Endothelial cell of umbilical vein (primary cell): Measurements from ENCODE around the gene PTH1R. TPM values are rescaled to one million over a fixed set of nuclear protein-coding genes. Genes with fewer than 3 reads are reported as not detected.

Experiments
- BruUV-seq: library from RNA; stranded (reverse); fragments of 400-500 nt; replicated peaks from 2 replicates; lab custom pipeline; 2021; lab: Mats Ljungman, UMichigan
- CTCF ChIA-PET: fragments of 300-600, 350-600 bp; sonication (Branson Sonifier 250); formaldehyde crosslinking; loops from one replicate; lab custom pipeline; 2021; ENCODE audit warnings: antibody characterized with exemption, inconsistent platforms; lab: Charles Lee
- POLR2A ChIA-PET: fragments of 300-600, 350-600 bp; sonication (Branson Sonifier 250); formaldehyde crosslinking; loops from one replicate; lab custom pipeline; 2021; ENCODE audit warnings: antibody characterized with exemption, inconsistent platforms; lab: Charles Lee
- DNase-seq: peaks from one replicate; pipeline ENCODE4 v3.0.0-alpha.2; 2011; ENCODE audit warnings: low read depth, low spot score
- FAIRE-seq: peaks from 2 replicates; lab custom pipeline; 2011; peaks lifted over from hg19 to GRCh38; lab: Jason Lieb, UNC
- H2AFZ ChIP-seq: 2 replicates; pipeline ENCODE4 v1.6.0; 2012; ENCODE audit warnings: low read depth, low read length, control low read depth, inconsistent platforms
- H3K27ac ChIP-seq: 2 replicates; pipeline ENCODE4 v1.5.1; 2011; ENCODE audit warnings: low read depth, mild to moderate bottlenecking, control low read depth, low read length, moderate library complexity; ENCODE audit not compliant: insufficient read depth
- H3K27me3 ChIP-seq, 2 experiments: 2 replicates each; pipeline versions ENCODE4 v1.6.0 to v1.6.1; 2011; ENCODE audit warnings: low read length in 2 of 2, mixed read lengths in 1 of 2; ENCODE audit not compliant: control insufficient read depth in 2 of 2, insufficient read depth in 2 of 2
- H3K36me3 ChIP-seq, 2 experiments: 2 replicates in 1 of 2; 3 replicates in 1 of 2; pipeline ENCODE4 v1.5.1; 2011; ENCODE audit warnings: low read length in 2 of 2, mild to moderate bottlenecking in 1 of 2, moderate library complexity in 1 of 2; ENCODE audit not compliant: control insufficient read depth in 2 of 2, insufficient read depth in 2 of 2; ENCODE audit errors: extremely low read depth in 1 of 2
- H3K4me1 ChIP-seq: 3 replicates; pipeline ENCODE4 v1.5.1; 2011; ENCODE audit warnings: mild to moderate bottlenecking, low read length; ENCODE audit not compliant: control insufficient read depth, insufficient read depth; ENCODE audit errors: extremely low read depth
- H3K4me2 ChIP-seq: 2 replicates; pipeline ENCODE4 v1.6.1; 2011; ENCODE audit warnings: low read length, control low read depth, mixed read lengths; ENCODE audit not compliant: insufficient read depth
- H3K4me3 ChIP-seq, 3 experiments: fragments of 200-600 bp in 1 of 3; sonication (generic), shearing (Covaris generic) in 1 of 3; replicated peaks in 1 of 3; 2 replicates each; pipeline ENCODE4 v1.5.1; 2011 to 2016; ENCODE audit warnings: control low read depth in 3 of 3, low read length in 3 of 3, mild to moderate bottlenecking in 2 of 3, inconsistent platforms in 1 of 3, low read depth in 1 of 3, moderate library complexity in 1 of 3; ENCODE audit not compliant: insufficient read depth in 1 of 3
- H3K79me2 ChIP-seq: 2 replicates; pipeline ENCODE4 v1.6.0; 2012; ENCODE audit warnings: low read length, inconsistent platforms; ENCODE audit not compliant: control insufficient read depth, insufficient read depth
- H3K9ac ChIP-seq: replicated peaks from 2 replicates; pipeline ENCODE3; 2011; ENCODE audit warnings: low read length, control low read depth; ENCODE audit not compliant: insufficient read depth; ENCODE audit errors: extremely low read depth
- H3K9me1 ChIP-seq: replicated peaks from 3 replicates; pipeline ENCODE4 v1.6.0; 2011; ENCODE audit warnings: mild to moderate bottlenecking, low read length; ENCODE audit not compliant: control insufficient read depth, insufficient read depth; ENCODE audit errors: extremely low read depth
- H3K9me3 ChIP-seq: replicated peaks from 2 replicates; pipeline ENCODE4 v1.5.1; 2012; ENCODE audit warnings: low read length, inconsistent platforms; ENCODE audit not compliant: control insufficient read depth, insufficient read depth
- H4K20me1 ChIP-seq: replicated peaks from 2 replicates; pipeline ENCODE3; 2011; ENCODE audit warnings: mild to moderate bottlenecking, low read length; ENCODE audit not compliant: control insufficient read depth, insufficient read depth; ENCODE audit errors: extremely low read depth
- CTCF ChIP-seq, 2 donors: IDR thresholded peaks; 1 replicate in 1 of 2; 2 replicates in 1 of 2; pipeline ENCODE4 v1.5.1; 2011; ENCODE audit warnings: low read length in 2 of 2, mild to moderate bottlenecking in 2 of 2, moderate library complexity in 2 of 2, control low read depth in 1 of 2, inconsistent platforms in 1 of 2, low read depth in 1 of 2; ENCODE audit not compliant: insufficient read depth in 1 of 2; ENCODE audit errors: extremely low read depth in 1 of 2
- EZH2 ChIP-seq: IDR thresholded peaks from 2 replicates; pipeline ENCODE4 v1.6.1; 2012; ENCODE audit warnings: borderline replicate concordance, low read depth, mild to moderate bottlenecking, moderate library complexity, low read length, inconsistent platforms; ENCODE audit not compliant: severe bottlenecking
- FOS ChIP-seq: IDR thresholded peaks from 2 replicates; pipeline ENCODE4 v1.6.1; 2011; ENCODE audit warnings: mild to moderate bottlenecking, low read length, moderate library complexity, borderline replicate concordance; ENCODE audit not compliant: insufficient read depth
- GATA2 ChIP-seq: IDR thresholded peaks from 2 replicates; pipeline ENCODE4 v1.7.0; 2011; ENCODE audit warnings: low read depth, mild to moderate bottlenecking, moderate library complexity, mixed read lengths, low read length; ENCODE audit not compliant: insufficient read length, insufficient read depth
- JUN ChIP-seq: IDR thresholded peaks from 2 replicates; pipeline ENCODE4 v1.6.1; 2011; ENCODE audit warnings: borderline replicate concordance, low read depth; ENCODE audit not compliant: insufficient read length, insufficient read depth
- MAX ChIP-seq: IDR thresholded peaks from 2 replicates; pipeline ENCODE4 v1.6.1; 2011; ENCODE audit not compliant: insufficient read depth, insufficient read length
- MYC ChIP-seq: IDR thresholded peaks from one replicate; pipeline ENCODE4 v1.6.1; 2011; ENCODE audit warnings: mild to moderate bottlenecking, low read depth, low read length
- POLR2A ChIP-seq: IDR thresholded peaks from 2 replicates; pipeline ENCODE4 v1.6.1; 2012; ENCODE audit warnings: low read depth, mild to moderate bottlenecking, control low read depth, low read length
- POLR2AphosphoS5 ChIP-seq: IDR thresholded peaks from 2 replicates; pipeline ENCODE4 v1.6.1; 2012; ENCODE audit warnings: low read depth, mild to moderate bottlenecking, control low read depth, low read length, moderate library complexity; ENCODE audit not compliant: insufficient read depth
- dilution Hi-C: fragments of 300-500 bp; cut with MboI; formaldehyde crosslinking; loops from one replicate; pipeline ENCODE4 v1.15.0; 2019; ENCODE audit warnings: low sequenced_read_pairs; ENCODE audit not compliant: extremely low pct_ligation_motif_present
- intact Hi-C: fragments of 100-400 bp; cut with micrococcal nuclease; formaldehyde crosslinking; loops from one replicate; pipeline ENCODE4 v1.10.0; 2022
- polyA plus RNA-seq, 4 experiments: library from polyadenylated mRNA; depleted of rRNA in 3 of 4; stranded (reverse) in 3 of 4; unstranded in 1 of 4; fragments of >200 nt; gene quantifications; 2 replicates each; pipeline versions ENCODE4 v1.2.1 to v1.2.3, GENCODE V29; 2011 to 2012; ENCODE audit warnings: missing spikeins in 1 of 4
- total RNA-seq: library from RNA; stranded (reverse); gene quantifications from 2 replicates; pipeline ENCODE4 v1.2.3, GENCODE V29; 2021

The PTH1R gene
- total and polyA plus RNA-seq, 2 donors (not counting 3 experiments of a cell fraction or from before 2014, with no cell fraction given): 0.08 to 0.46 TPM

- dilution Hi-C loops (no loop called here), intact Hi-C loops (no loop called here)
- ChIA-PET CTCF (interaction anchor here (0.7 to 3.3 kb wide), 8 partner anchors 7 to 186 kb away, joined by 3 to 13 read pairs (median 4); no protein-coding TSS in a partner anchor), POLR2A (no interaction called here)
- H3K9ac ChIP-seq: no peak overlapping the region
- H3K27ac ChIP-seq: no peak overlapping the region
- H3K4me2 ChIP-seq: no peak overlapping the region
- H3K36me3 ChIP-seq: no peaks in the 10 kb centered on the region
- H3K9me3 ChIP-seq: no peaks in the 10 kb centered on the region
- no peak overlapping the region for H2AFZ ChIP-seq
- DNase-seq: no peak
- peaks cover 14% of the 10 kb centered on the region for H3K4me1 ChIP-seq
- no peaks in the 10 kb centered on the region for H3K9me1 ChIP-seq
- H4K20me1 ChIP-seq: no peaks in the 10 kb centered on the region
- no TSS peak for BruUV-seq
- TF ChIP-seq JUN (no peak), GATA2 (no peak), CTCF (IDR thresholded peaks at IDR 0.05; ENCODE audit: extremely low read depth in 1 of 2, insufficient read depth in 1 of 2, low read depth in 1 of 2, low read length in 2 of 2) (no peak), EZH2 (no peak), POLR2AphosphoS5 (no peak), POLR2A (no peak), MAX (no peak), FOS (no peak), MYC (no peak)
- FAIRE-seq: no peak
- H3K4me3 ChIP-seq: no peak overlapping the region
- H3K27me3 ChIP-seq: no peaks in the 10 kb centered on the region
- no peaks in the 10 kb centered on the region for H3K79me2 ChIP-seq
Measured at GRCh38 chr3:46849686-46850467, 27.6 kb upstream of the PTH1R start.
